Measurements from ENCODE around the gene SEC14L2. TPM values are rescaled to one million over a fixed set of nuclear protein-coding genes. Genes with fewer than 3 reads are reported as not detected.
"Not testable (repeated sequence)": the region's sequence is repeated elsewhere in the genome, so short reads cannot be mapped to it uniquely, and the experiment has no call there.

SEC14L2 gene
- total RNA-seq, 1 experiment from 2014 or later, result 3.9 TPM

GRCh38 chr22:30400159-30400558 lies 3.3 kb downstream of the SEC14L2 start:
- no peaks in the 10 kb centered on the region for H3K36me3 Mint-ChIP-seq
- peak overlapping the region; percentile 45; the same call in 1 of the 2 replicates for H3K27ac Mint-ChIP-seq
- DNase-seq (ENCODE audit: low spot score) (no peak), ATAC-seq (no peak)
- peaks cover 27% of the 10 kb centered on the region for H3K4me1 Mint-ChIP-seq
- H3K27me3 Mint-ChIP-seq (ENCODE audit: low read depth), result peaks cover 60% of the 10 kb centered on the region
- no peaks in the 10 kb centered on the region for H3K9me3 Mint-ChIP-seq
- CTCF ChIA-PET, result interaction anchor here (0.6 kb wide), 1 partner anchor 135 kb away, joined by 4 read pairs; no protein-coding TSS in a partner anchor
- TF ChIP-seq E2F1 (CRISPR knock-in tag; IDR thresholded peaks at IDR 0.05) (no peak), ZNF232 (CRISPR knock-in tag; IDR thresholded peaks at IDR 0.05) (no peak), MYBL2 (CRISPR knock-in tag; IDR thresholded peaks at IDR 0.05) (no peak), SOX15 (CRISPR knock-in tag; IDR thresholded peaks at IDR 0.05) (no peak), NR3C1 (CRISPR knock-in tag; conservative IDR thresholded peaks at IDR 0.05; ENCODE audit: low read depth) (no peak), CDX4 (CRISPR knock-in tag; IDR thresholded peaks at IDR 0.05; ENCODE audit: borderline replicate concordance) (no peak), AR (CRISPR knock-in tag; IDR thresholded peaks at IDR 0.05) (no peak)
- POLR2A ChIA-PET, result no interaction called here
- no peak overlapping the region for H3K4me3 Mint-ChIP-seq

- H3K9me3 Mint-ChIP-seq; H3K27ac Mint-ChIP-seq; CTCF ChIA-PET; DNase-seq (ENCODE audit: low spot score); H3K4me3 Mint-ChIP-seq; POLR2A ChIA-PET; H3K36me3 Mint-ChIP-seq; ATAC-seq: not testable (repeated sequence)
- TF ChIP-seq ZNF121 (CRISPR knock-in tag; IDR thresholded peaks at IDR 0.05), result peak; percentile 7; the same call in 1 of the 2 replicates
- Mint-ChIP-seq H3K4me1 (peaks cover 27% of the 10 kb centered on the region), H3K27me3 (ENCODE audit: low read depth) (peaks cover 56% of the 10 kb centered on the region)
Observed at GRCh38 chr22:30401024-30401423, 4.2 kb downstream of the SEC14L2 start.

- CTCF ChIA-PET, result interaction anchor here (0.6 to 1.4 kb wide), 6 partner anchors 15 to 970 kb away, joined by 3 to 8 read pairs (median 5); partner anchors contain the start of gene RNF215
- peaks cover 3% of the 10 kb centered on the region; the same call in 1 of the 2 replicates for H3K36me3 Mint-ChIP-seq
- H3K27me3 Mint-ChIP-seq (ENCODE audit: low read depth), result peaks cover 46% of the 10 kb centered on the region
- H3K9me3 Mint-ChIP-seq, result no peaks in the 10 kb centered on the region
- no peak overlapping the region for H3K4me3 Mint-ChIP-seq
- POLR2A ChIA-PET, result interaction anchor here (0.6 to 2.1 kb wide), 3 partner anchors 17 to 967 kb away, joined by 3 to 6 read pairs (median 3); no protein-coding TSS in a partner anchor
- peak overlapping the region; percentile 68 for H3K27ac Mint-ChIP-seq
- peaks cover 23% of the 10 kb centered on the region for H3K4me1 Mint-ChIP-seq
- DNase-seq (ENCODE audit: low spot score) (no peak), ATAC-seq (peak; percentile 55)
- TF ChIP-seq GABPB1 (CRISPR knock-in tag; IDR thresholded peaks at IDR 0.05), result no peak
- no peak for TF ChIP-seq MXD4 (CRISPR knock-in tag; IDR thresholded peaks at IDR 0.05; ENCODE audit: borderline replicate concordance)
- no peak for TF ChIP-seq ZNF263 (CRISPR knock-in tag; IDR thresholded peaks at IDR 0.05; ENCODE audit: low read depth)
- TF ChIP-seq FOXP4 (CRISPR knock-in tag; IDR thresholded peaks at IDR 0.05), result no peak
- TF ChIP-seq ZNF423 (CRISPR knock-in tag; IDR thresholded peaks at IDR 0.05), result peak; percentile 48; the same call in 1 of the 2 replicates
- TF ChIP-seq PRDM15 (CRISPR knock-in tag; IDR thresholded peaks at IDR 0.05), result peak; percentile 70
- TF ChIP-seq ZNF416 (CRISPR knock-in tag; IDR thresholded peaks at IDR 0.05), result no peak
- TF ChIP-seq ATF6 (CRISPR knock-in tag; IDR thresholded peaks at IDR 0.05), result no peak
- TF ChIP-seq SOX15 (CRISPR knock-in tag; IDR thresholded peaks at IDR 0.05), result no peak
- no peak for TF ChIP-seq CDX4 (CRISPR knock-in tag; IDR thresholded peaks at IDR 0.05; ENCODE audit: borderline replicate concordance)
Observed at GRCh38 chr22:30402028-30402765, 5.4 kb downstream of the SEC14L2 start.
